Loucy (cell line): ENCODE data around the gene COL6A2.

ENCODE experiments used
- H2AFZ ChIP-seq: fragments of 200-600 bp; sonication (generic); 2 replicates; pipeline ENCODE4 v1.6.0; 2016; ENCODE audit warnings: antibody characterized with exemption, mild to moderate bottlenecking, low read length, moderate library complexity
- H3F3A ChIP-seq: fragments of 200-600 bp; 2 replicates; pipeline ENCODE4 v1.6.0; 2016; ENCODE audit warnings: antibody characterized with exemption, low read depth, mild to moderate bottlenecking
- H3K27me3 ChIP-seq: fragments of 200-600 bp; sonication (generic); 2 replicates; pipeline ENCODE4 v1.6.1; 2014; ENCODE audit warnings: low read length, mild to moderate bottlenecking; ENCODE audit not compliant: insufficient read depth, poor library complexity, severe bottlenecking
- H3K36me3 ChIP-seq: fragments of 200-600 bp; sonication (generic); 2 replicates; pipeline ENCODE4 v1.6.1; 2016; ENCODE audit warnings: low read length; ENCODE audit not compliant: insufficient read depth
- H3K4me1 ChIP-seq: fragments of 200-600 bp; sonication (generic); 2 replicates; pipeline ENCODE4 v1.5.1; 2014; ENCODE audit warnings: low read length, mild to moderate bottlenecking; ENCODE audit not compliant: insufficient read depth, poor library complexity, severe bottlenecking
- H3K4me2 ChIP-seq: fragments of 200-600 bp; sonication (generic); 2 replicates; pipeline ENCODE4 v1.6.0; 2014; ENCODE audit warnings: antibody characterized with exemption, low read length, low read depth, mild to moderate bottlenecking; ENCODE audit not compliant: poor library complexity, severe bottlenecking
- H3K4me3 ChIP-seq: fragments of 200-600 bp; sonication (generic); 2 replicates; pipeline ENCODE4 v1.5.1; 2014; ENCODE audit warnings: low read length, mild to moderate bottlenecking, mixed read lengths; ENCODE audit not compliant: poor library complexity, severe bottlenecking
- H3K79me2 ChIP-seq: fragments of 200-600 bp; sonication (generic); 2 replicates; pipeline ENCODE4 v1.6.1; 2014; ENCODE audit warnings: low read length; ENCODE audit not compliant: insufficient read depth
- H3K9ac ChIP-seq: fragments of 200-600 bp; sonication (generic); 2 replicates; pipeline ENCODE4 v1.6.0; 2014; ENCODE audit warnings: mild to moderate bottlenecking, low read depth, low read length, moderate library complexity; ENCODE audit not compliant: poor library complexity, severe bottlenecking
- H3K9me2 ChIP-seq: fragments of 200-600 bp; sonication (generic); replicated peaks from 2 replicates; pipeline ENCODE4 v1.6.1; 2016; ENCODE audit warnings: low read depth, low read length, mixed read lengths
- H3K9me3 ChIP-seq: fragments of 200-600 bp; sonication (generic); 2 replicates; pipeline ENCODE4 v1.6.1; 2014; ENCODE audit warnings: mild to moderate bottlenecking, antibody characterized with exemption, low read length, low read depth; ENCODE audit not compliant: insufficient read depth
- H4K20me1 ChIP-seq: fragments of 200-600 bp; sonication (generic); 2 replicates; pipeline ENCODE4 v1.6.0; 2014; ENCODE audit warnings: antibody characterized with exemption, low read length, mild to moderate bottlenecking; ENCODE audit not compliant: insufficient read depth, poor library complexity, severe bottlenecking
- CTCF ChIP-seq: fragments of 200-600 bp; sonication (generic); conservative IDR thresholded peaks from 2 replicates; pipeline ENCODE4 v1.5.1; 2014; ENCODE audit warnings: mild to moderate bottlenecking, antibody characterized with exemption, low read length
- EZH2phosphoT487 ChIP-seq: fragments of 200-600 bp; IDR thresholded peaks from 2 replicates; pipeline ENCODE4 v1.6.1; 2018; ENCODE audit warnings: antibody characterized with exemption, mild to moderate bottlenecking, moderate library complexity, borderline replicate concordance

Gene COL6A2

GRCh38 chr21:46050668-46051378, 47.1 kb upstream of the COL6A2 start:
- no peak overlapping the region for H3K9ac ChIP-seq

GRCh38 chr21:46051379-46051770, 46.5 kb upstream of the COL6A2 start:
- TF ChIP-seq CTCF = no peak
- TF ChIP-seq EZH2phosphoT487 = no peak
- no peaks in the 10 kb centered on the region for H3F3A ChIP-seq

More at GRCh38 chr21:46050668-46051378, 47.1 kb upstream of the COL6A2 start:
- no peaks in the 10 kb centered on the region for H3K79me2 ChIP-seq
- H3K36me3 ChIP-seq = no peaks in the 10 kb centered on the region
- no peak overlapping the region for H2AFZ ChIP-seq
- H4K20me1 ChIP-seq = no peaks in the 10 kb centered on the region
- H3F3A ChIP-seq = no peaks in the 10 kb centered on the region
- no peaks in the 10 kb centered on the region for H3K9me2 ChIP-seq
- H3K4me1 ChIP-seq = no peaks in the 10 kb centered on the region
- no peaks in the 10 kb centered on the region for H3K27me3 ChIP-seq
- no peak for TF ChIP-seq EZH2phosphoT487
- H3K4me2 ChIP-seq = no peak overlapping the region
- peaks cover 4% of the 10 kb centered on the region; the same call in 1 of the 2 replicates for H3K9me3 ChIP-seq
- no peak overlapping the region for H3K4me3 ChIP-seq

GRCh38 chr21:46051821-46052675, 45.9 kb upstream of the COL6A2 start:
- peaks cover 3% of the 10 kb centered on the region for H3K4me1 ChIP-seq
- H3K79me2 ChIP-seq = no peaks in the 10 kb centered on the region
- H3K27me3 ChIP-seq = no peaks in the 10 kb centered on the region
- no peak overlapping the region for H2AFZ ChIP-seq
- no peak overlapping the region for H3K4me2 ChIP-seq
- no peaks in the 10 kb centered on the region for H3K9me2 ChIP-seq
- H3K36me3 ChIP-seq = no peaks in the 10 kb centered on the region
- H3K9me3 ChIP-seq = peaks cover 4% of the 10 kb centered on the region; the same call in 1 of the 2 replicates
- TF ChIP-seq EZH2phosphoT487 (no peak), CTCF (no peak)
- no peak overlapping the region for H3K9ac ChIP-seq
- H4K20me1 ChIP-seq = no peaks in the 10 kb centered on the region
- H3K4me3 ChIP-seq = no peak overlapping the region
- no peaks in the 10 kb centered on the region for H3F3A ChIP-seq

More at GRCh38 chr21:46051379-46051770, 46.5 kb upstream of the COL6A2 start:
- H3K9ac ChIP-seq = no peak overlapping the region
- no peak overlapping the region for H2AFZ ChIP-seq
- no peaks in the 10 kb centered on the region for H3K9me2 ChIP-seq
- H3K4me3 ChIP-seq = no peak overlapping the region
- H3K27me3 ChIP-seq = no peaks in the 10 kb centered on the region
- no peaks in the 10 kb centered on the region for H3K36me3 ChIP-seq
- H3K79me2 ChIP-seq = no peaks in the 10 kb centered on the region
- H3K4me2 ChIP-seq = no peak overlapping the region
- H4K20me1 ChIP-seq = no peaks in the 10 kb centered on the region
- H3K9me3 ChIP-seq = peaks cover 4% of the 10 kb centered on the region; the same call in 1 of the 2 replicates
- no peaks in the 10 kb centered on the region for H3K4me1 ChIP-seq
